GM08714 (cell line): Measurements from ENCODE around the gene POR.
A peak's percentile ranks its signal among the peaks of the same experiment; 100 is the strongest.
"Not testable (repeated sequence)": the region's sequence is repeated elsewhere in the genome, so short reads cannot be mapped to it uniquely, and the experiment has no call there.

ENCODE experiments used
- H3K4me3 ChIP-seq: fragments of 200-500 bp; sonication (Bioruptor generic); 2 replicates; pipeline ENCODE4 v1.5.1; 2014; ENCODE audit warnings: mild to moderate bottlenecking, low read length, inconsistent platforms
- ZNF274 ChIP-seq: IDR thresholded peaks from 2 replicates; pipeline ENCODE4 v1.6.1; 2012; ENCODE audit warnings: mild to moderate bottlenecking, low read depth, low read length

The POR gene

GRCh38 chr7:75896803-75897327 lies 18.1 kb upstream of the POR start:
- no peak overlapping the region for H3K4me3 ChIP-seq
- TF ChIP-seq ZNF274, result no peak

DNA sequence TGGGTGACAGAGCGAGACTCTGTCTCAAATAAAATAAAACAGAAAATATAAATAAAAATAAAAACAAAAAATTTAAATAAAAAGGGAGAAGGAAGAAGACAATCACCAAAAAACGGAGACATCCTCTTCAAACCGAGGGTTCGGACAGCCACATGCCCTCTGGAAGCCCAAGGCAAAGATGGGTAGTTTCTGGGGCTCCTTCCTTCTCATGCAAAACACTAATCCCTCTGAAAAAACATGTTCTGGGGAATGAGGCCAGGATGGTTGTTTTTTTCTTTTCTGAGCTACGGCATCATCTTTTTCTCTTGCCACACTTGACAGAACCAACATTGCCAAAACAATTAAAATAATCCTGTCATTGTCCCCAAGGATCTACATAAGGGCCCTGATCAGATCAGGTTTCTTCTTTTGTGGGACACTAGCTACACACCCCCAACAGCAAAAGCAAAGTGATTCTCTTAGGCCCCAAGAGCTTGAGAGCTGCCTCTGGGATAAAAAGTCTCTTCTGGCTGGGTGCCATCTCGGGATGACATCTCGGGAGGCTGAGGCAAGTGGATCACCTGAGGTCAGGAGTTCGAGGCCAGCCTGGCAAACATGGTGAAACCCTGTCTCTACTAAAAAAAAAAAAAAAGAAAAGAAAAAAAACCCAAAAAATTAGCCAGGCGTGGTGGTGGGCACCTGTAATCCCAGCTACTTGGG lies 14.2 kb upstream of the POR start:
- no peak overlapping the region for H3K4me3 ChIP-seq
- no peak for TF ChIP-seq ZNF274

GRCh38 chr7:75905785-75906604 lies 9.0 kb upstream of the POR start:
- H3K4me3 ChIP-seq, result no peak overlapping the region
- no peak for TF ChIP-seq ZNF274

DNA sequence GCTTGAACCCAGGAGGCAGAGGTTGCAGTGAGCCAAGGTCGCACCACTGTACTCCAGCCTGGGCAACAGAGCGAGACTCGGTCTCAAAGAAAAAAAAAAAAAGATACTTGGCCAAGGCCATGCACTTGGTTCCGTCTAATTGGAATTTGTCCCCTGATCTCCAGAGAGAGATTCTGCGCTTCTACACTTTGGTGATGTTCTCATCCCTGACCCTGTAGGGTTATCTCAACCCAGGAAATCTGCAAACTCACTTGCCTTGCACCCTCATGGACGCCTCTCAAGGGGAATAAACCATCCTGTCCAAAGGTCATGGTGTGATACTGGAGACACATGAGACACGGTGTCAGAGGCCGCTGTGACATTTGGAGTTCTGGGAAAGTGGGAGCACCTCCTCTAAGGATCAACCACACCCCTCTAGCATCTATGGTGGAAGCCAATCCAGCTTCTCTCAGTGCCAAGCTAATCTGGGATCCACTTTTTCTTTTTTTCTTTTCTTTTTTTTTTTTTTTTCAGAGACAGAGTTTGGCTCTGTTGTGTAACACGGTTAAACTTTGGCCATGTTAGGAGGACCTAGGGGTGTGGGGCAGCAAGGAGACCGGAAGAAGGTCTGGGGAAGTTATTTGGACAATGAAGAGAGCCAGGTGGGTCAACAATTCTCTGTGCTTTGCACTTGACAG lies 7.8 kb upstream of the POR start:
- H3K4me3 ChIP-seq, result no peak overlapping the region
- TF ChIP-seq ZNF274, result no peak

DNA sequence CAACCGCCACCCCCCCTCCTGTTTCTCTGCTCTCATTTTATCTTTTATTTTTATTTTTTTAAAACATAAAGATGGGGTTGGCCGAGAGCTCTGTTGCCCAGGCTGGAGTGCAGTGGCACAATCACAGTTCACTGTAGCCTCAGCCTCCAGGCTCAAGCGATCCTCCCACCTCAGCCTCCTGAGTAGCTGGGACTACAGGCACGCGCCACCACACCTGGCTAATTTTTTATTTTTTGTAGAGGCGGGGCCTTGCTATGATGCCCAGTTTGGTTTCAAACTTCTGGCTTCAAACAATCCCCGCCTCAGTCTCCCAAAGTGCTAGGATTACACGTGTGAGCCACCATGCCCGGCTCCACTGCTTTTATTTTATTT lies 7.3 kb upstream of the POR start:
- not testable (repeated sequence) for H3K4me3 ChIP-seq

- TF ChIP-seq ZNF274, result no peak
- no peak overlapping the region for H3K4me3 ChIP-seq
Measured at GRCh38 chr7:75909521-75910132, 5.3 kb upstream of the POR start.

GRCh38 chr7:75911186-75911585 lies 3.8 kb upstream of the POR start:
- not testable (repeated sequence) for H3K4me3 ChIP-seq

DNA sequence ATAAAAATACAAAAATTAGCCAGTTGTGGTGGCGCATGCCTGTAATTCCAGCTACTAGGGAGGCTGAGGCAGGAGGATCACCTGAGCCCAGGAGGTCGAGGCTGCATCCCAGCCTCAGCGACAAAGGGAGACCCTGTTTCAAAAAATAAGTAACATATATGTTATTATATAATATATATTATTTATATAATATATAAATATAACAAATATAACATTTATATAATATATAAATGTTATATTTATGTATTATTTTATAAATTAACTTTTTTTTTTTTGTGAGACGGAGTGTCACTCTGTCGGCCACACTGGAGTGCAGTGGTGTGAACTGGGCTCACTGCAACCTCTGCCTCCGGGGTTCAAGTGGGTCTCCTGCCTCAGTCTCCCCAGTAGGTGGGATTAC lies 1.5 kb upstream of the POR start:
- no peak for TF ChIP-seq ZNF274
- H3K4me3 ChIP-seq, result no peak overlapping the region

- no peak for TF ChIP-seq ZNF274
- peak overlapping the region; percentile 63; the same call in 1 of the 2 replicates for H3K4me3 ChIP-seq
Measured at GRCh38 chr7:75914169-75914654, 743 bp upstream of the POR start.

DNA sequence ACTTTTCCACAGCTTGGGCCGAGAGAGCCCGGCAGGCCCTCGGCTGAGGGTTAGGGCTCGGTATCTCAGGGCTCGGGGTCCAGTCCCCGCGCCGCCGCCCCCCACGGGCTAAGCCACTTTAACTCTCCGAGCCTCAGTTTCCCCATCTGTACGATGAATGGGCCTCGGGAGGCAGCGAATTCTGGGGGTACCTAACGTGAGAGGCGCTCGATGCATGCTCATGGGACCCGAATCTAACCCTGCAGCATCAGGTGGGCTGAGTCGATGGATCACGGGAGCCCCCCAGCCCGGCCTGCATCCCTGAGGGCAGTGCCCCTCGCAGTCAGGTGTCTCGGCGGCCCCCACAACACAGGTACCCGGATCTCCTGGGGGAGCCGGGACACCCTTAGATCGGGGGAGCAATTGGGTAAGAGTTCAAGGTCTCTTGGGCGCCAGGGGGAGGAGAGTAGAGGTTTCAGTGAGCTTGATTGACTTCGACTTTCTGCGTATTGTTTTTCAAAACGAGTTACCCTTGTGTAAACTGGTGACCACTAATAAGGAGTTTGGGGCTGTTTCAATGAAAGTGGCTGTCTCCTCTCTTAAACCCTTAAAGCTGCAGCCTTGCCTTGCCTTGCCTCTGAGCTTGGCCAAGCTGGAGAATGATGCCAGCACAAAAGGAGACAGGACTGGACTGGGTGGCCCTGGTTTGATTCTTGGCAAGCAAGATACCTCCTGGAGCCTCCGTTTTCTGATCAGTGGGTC lies 631 bp downstream of the POR start:
- H3K4me3 ChIP-seq, result peak overlapping the region; percentile 78
- TF ChIP-seq ZNF274, result no peak

DNA sequence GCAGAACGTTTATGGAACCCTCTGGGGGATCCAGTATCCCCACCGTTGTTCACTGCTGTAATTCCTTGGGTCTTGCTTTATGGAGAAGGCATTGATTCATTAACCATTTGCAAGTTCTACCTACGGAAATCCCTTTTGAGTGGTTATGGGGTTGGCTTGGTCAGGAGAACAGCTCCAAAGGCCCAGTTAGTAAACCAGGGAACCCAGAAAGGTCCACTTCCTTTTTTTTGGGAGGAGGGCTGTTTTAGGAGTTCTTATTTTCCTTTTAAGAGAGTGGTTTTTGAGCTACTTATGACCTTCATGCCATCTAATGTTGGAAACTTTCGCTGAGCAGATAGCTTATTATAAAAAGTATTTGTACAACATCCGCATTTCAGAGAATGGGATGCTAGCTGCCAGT lies 1.3 kb downstream of the POR start:
- no peak for TF ChIP-seq ZNF274
- peak overlapping the region; percentile 78; the same call in 1 of the 2 replicates for H3K4me3 ChIP-seq

DNA sequence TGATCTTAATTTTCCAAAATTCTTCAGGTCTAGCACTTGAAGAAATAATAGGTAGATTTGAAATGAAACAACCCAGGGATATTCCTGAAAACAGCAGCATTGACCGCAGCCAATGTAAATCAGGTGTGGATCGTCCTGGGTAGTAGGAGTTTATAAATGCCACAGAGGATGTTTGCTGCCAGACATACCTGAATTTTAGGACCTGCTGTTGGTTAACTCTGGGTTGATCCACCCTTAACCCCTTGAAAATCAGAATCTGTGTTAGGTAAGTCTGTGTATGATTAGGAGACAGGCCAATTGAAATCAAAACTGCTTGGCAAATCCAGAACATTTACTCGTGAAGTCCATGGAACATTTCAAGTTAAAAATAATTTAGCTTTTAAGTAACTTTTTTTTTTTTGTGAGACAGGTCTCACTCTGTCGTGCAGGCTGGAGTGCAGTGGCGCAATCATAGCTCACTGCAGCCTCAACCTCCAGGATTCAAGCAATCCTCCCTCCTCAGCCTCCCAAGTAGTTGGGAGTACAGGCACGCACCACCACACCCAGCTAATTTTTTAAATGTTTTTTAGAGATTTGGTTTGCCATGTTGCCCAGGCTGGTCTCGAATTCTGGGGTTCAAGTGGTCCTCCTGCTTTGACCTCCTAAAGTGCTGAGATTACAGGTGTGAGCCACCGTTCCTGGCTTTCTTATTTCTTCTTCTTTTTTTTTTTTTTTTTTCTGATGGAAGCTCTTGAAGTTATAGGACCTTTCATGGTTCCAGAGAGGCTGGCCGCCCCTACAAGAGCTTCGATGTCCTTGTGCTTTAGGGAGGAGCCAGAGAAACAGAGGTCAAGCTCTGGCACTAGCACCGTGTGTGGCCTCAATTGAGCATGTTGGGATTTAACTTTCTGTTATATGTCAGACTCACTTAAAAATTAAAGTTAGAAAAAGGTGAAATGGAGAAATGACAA lies 2.0 kb downstream of the POR start:
- no peak overlapping the region for H3K4me3 ChIP-seq

DNA sequence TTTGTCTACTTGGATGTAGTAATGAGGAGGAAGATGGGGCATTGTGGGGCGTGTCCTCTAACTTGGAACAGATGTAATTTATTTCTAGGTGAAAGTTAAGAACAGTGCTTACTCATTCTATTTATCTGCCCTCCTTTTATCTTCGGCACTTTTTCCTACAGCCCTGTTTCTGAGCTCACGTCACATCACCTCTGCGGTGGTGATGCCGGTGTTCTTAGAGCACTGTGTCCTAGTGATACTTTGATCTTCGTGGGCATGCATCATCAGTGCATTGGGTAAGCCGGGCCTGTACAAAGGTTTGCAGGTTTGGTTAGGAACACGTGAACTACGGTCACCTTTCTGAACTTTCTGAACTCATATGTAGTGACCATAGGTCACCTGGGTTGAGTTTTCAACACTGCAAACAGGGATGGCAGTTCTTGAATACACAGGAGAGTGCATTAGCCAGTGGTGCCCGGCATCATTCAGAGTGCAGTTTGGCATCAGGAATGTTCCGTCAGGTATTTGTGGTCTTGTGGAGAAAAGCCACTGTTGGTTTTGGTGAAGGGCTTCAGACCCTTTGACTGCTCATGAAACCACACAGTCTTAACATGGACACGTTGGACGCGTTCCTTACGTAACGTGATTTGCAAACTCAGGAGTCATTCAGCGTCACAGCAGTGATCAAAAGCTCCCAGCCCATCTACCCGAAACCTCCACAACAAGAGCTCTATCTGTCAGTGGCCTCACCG lies 5.6 kb downstream of the POR start:
- no peak for TF ChIP-seq ZNF274
- no peak overlapping the region for H3K4me3 ChIP-seq

More for the DNA sequence above, 2.0 kb downstream of the POR start:
- no peak for TF ChIP-seq ZNF274
